Measurements from ENCODE around the gene CDK19.

DNA sequence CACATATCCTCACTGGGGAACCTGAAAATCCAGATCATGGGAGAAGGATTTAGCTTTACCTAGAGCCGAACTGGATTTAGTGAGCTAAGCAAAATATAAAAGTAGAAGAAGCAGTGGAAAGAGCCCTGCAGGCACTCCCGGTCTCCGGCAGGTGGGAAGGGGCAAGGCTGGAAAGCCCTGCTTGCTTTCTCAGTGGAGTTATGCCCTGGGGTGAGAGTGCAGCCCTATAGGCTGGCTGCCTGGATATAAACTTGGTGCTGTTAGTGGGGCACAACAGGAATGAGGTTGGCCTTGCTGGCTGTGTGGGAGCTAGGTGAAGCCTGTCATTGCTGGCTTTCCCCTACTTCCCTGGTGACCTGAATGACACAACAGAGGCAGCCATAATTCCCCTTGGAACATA, 122.0 kb downstream of the CDK19 start:
- no peak for TF ChIP-seq EZH2 (IDR thresholded peaks at IDR 0.05; ENCODE audit: borderline replicate concordance, low read length)
- TF ChIP-seq, protein P1, sequence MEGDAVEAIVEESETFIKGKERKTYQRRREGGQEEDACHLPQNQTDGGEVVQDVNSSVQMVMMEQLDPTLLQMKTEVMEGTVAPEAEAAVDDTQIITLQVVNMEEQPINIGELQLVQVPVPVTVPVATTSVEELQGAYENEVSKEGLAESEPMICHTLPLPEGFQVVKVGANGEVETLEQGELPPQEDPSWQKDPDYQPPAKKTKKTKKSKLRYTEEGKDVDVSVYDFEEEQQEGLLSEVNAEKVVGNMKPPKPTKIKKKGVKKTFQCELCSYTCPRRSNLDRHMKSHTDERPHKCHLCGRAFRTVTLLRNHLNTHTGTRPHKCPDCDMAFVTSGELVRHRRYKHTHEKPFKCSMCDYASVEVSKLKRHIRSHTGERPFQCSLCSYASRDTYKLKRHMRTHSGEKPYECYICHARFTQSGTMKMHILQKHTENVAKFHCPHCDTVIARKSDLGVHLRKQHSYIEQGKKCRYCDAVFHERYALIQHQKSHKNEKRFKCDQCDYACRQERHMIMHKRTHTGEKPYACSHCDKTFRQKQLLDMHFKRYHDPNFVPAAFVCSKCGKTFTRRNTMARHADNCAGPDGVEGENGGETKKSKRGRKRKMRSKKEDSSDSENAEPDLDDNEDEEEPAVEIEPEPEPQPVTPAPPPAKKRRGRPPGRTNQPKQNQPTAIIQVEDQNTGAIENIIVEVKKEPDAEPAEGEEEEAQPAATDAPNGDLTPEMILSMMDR (IDR thresholded peaks at IDR 0.05; ENCODE audit: low read length): no peak

Data from OCI-LY1 (cell line).